Measurements from ENCODE around the gene FBXW7.

- TF ChIP-seq, protein P1, sequence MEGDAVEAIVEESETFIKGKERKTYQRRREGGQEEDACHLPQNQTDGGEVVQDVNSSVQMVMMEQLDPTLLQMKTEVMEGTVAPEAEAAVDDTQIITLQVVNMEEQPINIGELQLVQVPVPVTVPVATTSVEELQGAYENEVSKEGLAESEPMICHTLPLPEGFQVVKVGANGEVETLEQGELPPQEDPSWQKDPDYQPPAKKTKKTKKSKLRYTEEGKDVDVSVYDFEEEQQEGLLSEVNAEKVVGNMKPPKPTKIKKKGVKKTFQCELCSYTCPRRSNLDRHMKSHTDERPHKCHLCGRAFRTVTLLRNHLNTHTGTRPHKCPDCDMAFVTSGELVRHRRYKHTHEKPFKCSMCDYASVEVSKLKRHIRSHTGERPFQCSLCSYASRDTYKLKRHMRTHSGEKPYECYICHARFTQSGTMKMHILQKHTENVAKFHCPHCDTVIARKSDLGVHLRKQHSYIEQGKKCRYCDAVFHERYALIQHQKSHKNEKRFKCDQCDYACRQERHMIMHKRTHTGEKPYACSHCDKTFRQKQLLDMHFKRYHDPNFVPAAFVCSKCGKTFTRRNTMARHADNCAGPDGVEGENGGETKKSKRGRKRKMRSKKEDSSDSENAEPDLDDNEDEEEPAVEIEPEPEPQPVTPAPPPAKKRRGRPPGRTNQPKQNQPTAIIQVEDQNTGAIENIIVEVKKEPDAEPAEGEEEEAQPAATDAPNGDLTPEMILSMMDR (IDR thresholded peaks at IDR 0.05): no peak
- TF ChIP-seq POLR2AphosphoS5 (IDR thresholded peaks at IDR 0.05; ENCODE audit: insufficient read depth in 1 of 2, low read depth in 1 of 2) (no peak), POLR2A (IDR thresholded peaks at IDR 0.05) (no peak)
Measured at GRCh38 chr4:152279234-152279566, 256.7 kb downstream of the FBXW7 start.
